Measurements from ENCODE around the gene TET3. TPM values are rescaled to one million over a fixed set of nuclear protein-coding genes. Genes with fewer than 3 reads are reported as not detected.
A peak's percentile ranks its signal among the peaks of the same experiment; 100 is the strongest.

Gene TET3
- total and polyA plus RNA-seq, 7 donors, result 1.8 to 9.6 (median 3.3) TPM

DNA sequence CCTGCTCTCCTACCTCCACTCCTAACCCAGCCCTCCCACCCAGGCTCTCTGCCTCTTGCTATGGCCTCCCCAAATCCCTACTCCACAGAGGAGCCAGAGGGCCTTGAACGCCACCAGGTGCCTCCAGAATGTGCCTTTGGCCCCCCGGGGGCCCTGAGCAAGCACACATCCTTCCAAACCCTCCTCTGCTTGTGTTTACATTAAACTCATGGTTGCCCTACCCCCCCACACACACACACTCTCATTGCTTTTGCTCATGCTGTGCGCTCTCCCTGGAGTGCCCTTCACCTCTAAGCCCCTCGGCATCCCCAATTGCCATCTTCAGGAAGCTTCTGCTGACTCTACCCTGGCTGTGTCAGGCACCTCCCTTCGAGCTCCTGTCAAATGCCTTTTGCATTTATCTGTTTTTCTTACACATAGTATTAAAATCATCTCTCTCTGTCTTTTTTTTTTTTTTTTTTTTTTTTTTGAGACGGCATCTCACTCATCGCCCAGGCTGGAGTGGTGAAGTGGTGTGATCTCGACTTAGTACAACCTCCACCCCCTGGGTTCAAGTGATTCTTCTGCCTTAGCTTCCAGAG lies 16.3 kb upstream of the TET3 start:
- Histone ChIP-seq H3K4me3 (no peak overlapping the region), H3K4me1 (peaks cover 0 to 18% (median 16%) of the 10 kb centered on the region in 4 donors), H3K36me3 (no peaks in the 10 kb centered on the region), H3K27me3 (no peaks in the 10 kb centered on the region), H3K9me3 (no peaks in the 10 kb centered on the region), H3K27ac (no peak overlapping the region)
- TF ChIP-seq, protein P1, sequence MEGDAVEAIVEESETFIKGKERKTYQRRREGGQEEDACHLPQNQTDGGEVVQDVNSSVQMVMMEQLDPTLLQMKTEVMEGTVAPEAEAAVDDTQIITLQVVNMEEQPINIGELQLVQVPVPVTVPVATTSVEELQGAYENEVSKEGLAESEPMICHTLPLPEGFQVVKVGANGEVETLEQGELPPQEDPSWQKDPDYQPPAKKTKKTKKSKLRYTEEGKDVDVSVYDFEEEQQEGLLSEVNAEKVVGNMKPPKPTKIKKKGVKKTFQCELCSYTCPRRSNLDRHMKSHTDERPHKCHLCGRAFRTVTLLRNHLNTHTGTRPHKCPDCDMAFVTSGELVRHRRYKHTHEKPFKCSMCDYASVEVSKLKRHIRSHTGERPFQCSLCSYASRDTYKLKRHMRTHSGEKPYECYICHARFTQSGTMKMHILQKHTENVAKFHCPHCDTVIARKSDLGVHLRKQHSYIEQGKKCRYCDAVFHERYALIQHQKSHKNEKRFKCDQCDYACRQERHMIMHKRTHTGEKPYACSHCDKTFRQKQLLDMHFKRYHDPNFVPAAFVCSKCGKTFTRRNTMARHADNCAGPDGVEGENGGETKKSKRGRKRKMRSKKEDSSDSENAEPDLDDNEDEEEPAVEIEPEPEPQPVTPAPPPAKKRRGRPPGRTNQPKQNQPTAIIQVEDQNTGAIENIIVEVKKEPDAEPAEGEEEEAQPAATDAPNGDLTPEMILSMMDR (IDR thresholded peaks at IDR 0.05), result no peak
- TF ChIP-seq POLR2AphosphoS5 (IDR thresholded peaks at IDR 0.05), result no peak
- TF ChIP-seq POLR2A (IDR thresholded peaks at IDR 0.05), result no peak
- TF ChIP-seq EP300 (IDR thresholded peaks at IDR 0.05), result no peak
- no peak for DNase-seq
- 93 to 97% methylated on average over 8 of the region's 8 CpGs for WGBS, 2 donors
- intact Hi-C loops (cut with DNase I), result no loop called here

DNA sequence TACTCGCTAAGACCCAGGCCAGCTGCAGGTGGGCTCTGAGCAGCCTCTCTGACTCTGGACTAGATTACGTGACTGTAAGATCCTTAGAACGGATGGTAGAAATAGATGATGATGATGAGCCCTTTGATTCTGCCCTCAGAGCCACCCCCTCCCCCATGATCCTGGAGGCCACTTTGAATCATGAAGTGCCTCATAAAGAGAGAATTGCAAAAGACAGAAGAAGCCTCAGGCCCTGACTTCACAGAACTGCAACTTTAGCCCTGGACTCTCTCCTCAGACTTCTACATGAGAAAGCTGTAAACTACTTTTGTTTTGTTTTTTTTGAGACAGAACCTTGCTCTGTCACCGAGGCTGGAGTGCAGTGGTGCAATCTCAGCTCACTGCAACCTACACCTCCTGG lies 15.4 kb upstream of the TET3 start:
- Histone ChIP-seq H3K9me3 (no peaks in the 10 kb centered on the region), H3K27ac (no peak overlapping the region), H3K4me1 (peaks cover 0 to 18% (median 16%) of the 10 kb centered on the region in 4 donors), H3K27me3 (no peaks in the 10 kb centered on the region), H3K4me3 (no peak overlapping the region), H3K36me3 (no peaks in the 10 kb centered on the region)
- no peak for DNase-seq
- 81 to 82% methylated on average over 4 of the region's 4 CpGs for WGBS, 2 donors
- TF ChIP-seq EP300 (IDR thresholded peaks at IDR 0.05) (no peak), POLR2A (IDR thresholded peaks at IDR 0.05) (no peak), POLR2AphosphoS5 (IDR thresholded peaks at IDR 0.05) (no peak)
- TF ChIP-seq, protein P1 (IDR thresholded peaks at IDR 0.05), result no peak
- intact Hi-C loops (cut with DNase I), result no loop called here

DNA sequence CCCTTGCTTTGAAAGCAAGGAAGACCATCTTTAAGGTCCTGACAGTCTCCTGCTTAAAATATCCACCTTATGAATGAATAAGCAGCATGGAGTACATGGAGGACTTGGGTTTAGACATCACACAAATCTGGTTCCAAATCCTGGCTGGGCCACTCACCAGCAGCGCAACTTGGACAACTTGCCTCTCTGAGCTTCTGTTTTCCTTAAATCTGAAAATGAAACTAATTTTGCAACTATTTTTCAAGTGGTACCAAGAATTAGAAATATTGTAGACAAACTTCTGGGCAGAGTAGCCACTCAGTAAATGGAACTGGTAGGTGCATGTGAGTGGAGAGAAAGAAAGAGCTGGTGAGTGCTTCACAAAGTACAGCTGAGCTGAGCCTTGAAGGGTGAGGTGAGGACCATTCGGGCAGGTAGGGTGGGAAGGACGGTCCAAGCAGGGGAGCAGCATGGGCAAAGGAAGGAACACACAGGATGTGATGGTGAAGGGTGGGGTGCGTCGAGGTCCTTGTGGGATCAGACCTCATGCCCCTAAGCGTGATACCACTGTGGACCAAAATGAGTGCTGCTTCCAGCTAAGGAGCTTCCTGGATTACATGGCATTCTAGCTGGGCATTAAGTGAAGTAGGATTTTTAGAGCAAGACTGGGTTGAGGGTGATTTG lies 14.4 kb upstream of the TET3 start:
- Histone ChIP-seq H3K36me3 (no peaks in the 10 kb centered on the region), H3K27me3 (no peaks in the 10 kb centered on the region), H3K27ac (peak overlapping the region in 3 of 4 donors; percentile 29 to 56 (median 39)), H3K4me3 (no peak overlapping the region), H3K4me1 (peaks cover 0 to 18% (median 16%) of the 10 kb centered on the region in 4 donors), H3K9me3 (no peaks in the 10 kb centered on the region)
- TF ChIP-seq EP300 (IDR thresholded peaks at IDR 0.05), result no peak
- TF ChIP-seq POLR2A (IDR thresholded peaks at IDR 0.05), result no peak
- no peak for TF ChIP-seq POLR2AphosphoS5 (IDR thresholded peaks at IDR 0.05)
- TF ChIP-seq, protein P1 (IDR thresholded peaks at IDR 0.05), result no peak
- 61 to 90% methylated on average over 6 of the region's 6 CpGs for WGBS, 2 donors
- no peak for DNase-seq
- intact Hi-C loops (cut with DNase I), result no loop called here

DNA sequence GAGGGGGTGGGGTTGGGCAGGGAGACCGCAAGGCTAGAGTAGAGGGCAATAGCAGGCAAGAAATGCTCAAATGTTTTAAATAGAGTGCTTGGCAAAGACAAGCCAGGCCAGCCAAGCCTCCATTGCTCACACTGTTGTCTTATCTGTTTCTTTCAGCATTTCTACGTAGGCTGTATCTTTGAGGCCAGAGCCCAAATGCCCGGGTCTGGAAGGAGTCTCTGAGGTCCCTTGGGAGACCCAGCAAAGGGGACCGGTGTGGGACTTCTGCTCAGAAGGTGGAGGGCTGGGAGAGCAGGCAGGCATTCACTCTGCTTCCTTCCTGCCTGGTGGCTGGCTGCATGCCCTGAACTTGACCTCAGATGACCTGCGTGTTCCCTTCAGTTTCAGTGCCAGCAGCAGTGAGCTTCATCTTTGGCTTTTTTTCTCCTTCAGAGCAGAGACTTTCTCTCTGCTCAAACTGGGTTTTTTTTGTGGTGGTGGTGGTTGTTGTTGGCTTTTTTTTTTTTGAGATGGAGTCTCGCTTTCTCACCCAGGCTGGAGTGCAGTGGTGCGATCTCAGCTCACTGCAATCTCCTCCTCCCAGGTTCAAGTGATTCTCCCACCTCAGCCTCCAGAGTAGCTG lies 13.7 kb upstream of the TET3 start:
- no peaks in the 10 kb centered on the region for H3K36me3 ChIP-seq
- no peak overlapping the region for H3K4me3 ChIP-seq
- peak; percentile 79 for DNase-seq
- TF ChIP-seq POLR2AphosphoS5 (IDR thresholded peaks at IDR 0.05) (peak in 2 of 4 donors; percentile 12 to 36), POLR2A (IDR thresholded peaks at IDR 0.05) (no peak)
- peak overlapping the region in 3 of 4 donors; percentile 29 to 56 (median 39) for H3K27ac ChIP-seq
- intact Hi-C loops (cut with DNase I), result no loop called here
- peaks cover 0 to 18% (median 16%) of the 10 kb centered on the region in 4 donors for H3K4me1 ChIP-seq
- WGBS, 2 donors, result 20 to 28% methylated on average over 7 of the region's 7 CpGs
- no peaks in the 10 kb centered on the region for H3K27me3 ChIP-seq
- no peaks in the 10 kb centered on the region for H3K9me3 ChIP-seq

DNA sequence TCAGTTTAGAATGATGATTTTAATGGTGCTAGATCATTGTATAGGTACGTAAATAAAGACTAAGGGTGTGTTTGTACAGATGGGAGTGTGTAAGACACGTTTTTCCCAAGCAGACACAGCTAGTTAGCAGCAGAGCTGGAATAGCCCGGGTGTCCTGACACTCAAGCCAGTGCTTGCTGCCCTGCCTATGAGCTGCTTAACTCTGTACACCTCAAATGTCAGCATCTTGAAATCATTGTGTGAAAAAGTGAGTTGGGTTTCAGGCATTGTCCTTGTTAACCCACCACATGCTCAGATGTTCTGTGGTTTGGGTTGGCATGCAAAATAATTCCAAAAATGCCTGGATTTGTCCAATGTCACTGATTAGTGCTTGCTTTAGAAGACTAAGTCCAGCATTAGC lies 13.0 kb upstream of the TET3 start:
- Histone ChIP-seq H3K36me3 (no peaks in the 10 kb centered on the region), H3K4me1 (peaks cover 0 to 18% (median 16%) of the 10 kb centered on the region in 4 donors), H3K4me3 (no peak overlapping the region), H3K9me3 (no peaks in the 10 kb centered on the region), H3K27me3 (no peaks in the 10 kb centered on the region), H3K27ac (no peak overlapping the region)
- DNase-seq, result no peak
- 22 to 55% methylated on average over 3 of the region's 3 CpGs for WGBS, 2 donors
- TF ChIP-seq, protein P1 (IDR thresholded peaks at IDR 0.05), result no peak
- TF ChIP-seq EP300 (IDR thresholded peaks at IDR 0.05) (no peak), POLR2A (IDR thresholded peaks at IDR 0.05) (no peak), POLR2AphosphoS5 (IDR thresholded peaks at IDR 0.05) (no peak)
- intact Hi-C loops (cut with DNase I), result no loop called here

Data from sigmoid colon (tissue), 7 donors.